ENCODE results near the gene PLP1.
"Not testable (repeated sequence)": the region's sequence is repeated elsewhere in the genome, so short reads cannot be mapped to it uniquely, and the experiment has no call there.

PLP1 gene

GRCh38 chrX:103776546-103776945 lies at the start of gene PLP1:
PLP1 (plus strand) TSS chrX:103776840; CDS start chrX:103776996, 156 bp downstream.
- DNase-seq (ENCODE audit: low spot score), result no peak

GRCh38 chrX:103727115-103727514 lies 49.5 kb upstream of the PLP1 start:
- DNase-seq (ENCODE audit: low spot score), result no peak

GRCh38 chrX:103729015-103729414 lies 47.6 kb upstream of the PLP1 start:
- no peak for DNase-seq (ENCODE audit: low spot score)

- DNase-seq (ENCODE audit: low spot score), result no peak
Measured at GRCh38 chrX:103730147-103730795, 46.4 kb upstream of the PLP1 start.

- peak; percentile 62 for DNase-seq (ENCODE audit: low spot score)
Measured at GRCh38 chrX:103730796-103731493, 45.7 kb upstream of the PLP1 start.

- DNase-seq (ENCODE audit: low spot score), result no peak
Measured at GRCh38 chrX:103733017-103733416, 43.6 kb upstream of the PLP1 start.

GRCh38 chrX:103734125-103734760 lies 42.4 kb upstream of the PLP1 start:
- no peak for DNase-seq (ENCODE audit: low spot score)

GRCh38 chrX:103737696-103738095 lies 38.9 kb upstream of the PLP1 start:
- no peak for DNase-seq (ENCODE audit: low spot score)

- DNase-seq (ENCODE audit: low spot score), result no peak
Measured at GRCh38 chrX:103739421-103739820, 37.2 kb upstream of the PLP1 start.

GRCh38 chrX:103741879-103742278 lies 34.8 kb upstream of the PLP1 start:
- DNase-seq (ENCODE audit: low spot score), result no peak

GRCh38 chrX:103742339-103742738 lies 34.3 kb upstream of the PLP1 start:
- no peak for DNase-seq (ENCODE audit: low spot score)

GRCh38 chrX:103747163-103747562 lies 29.5 kb upstream of the PLP1 start:
- DNase-seq (ENCODE audit: low spot score), result no peak

- no peak for DNase-seq (ENCODE audit: low spot score)
Measured at GRCh38 chrX:103754401-103754800, 22.2 kb upstream of the PLP1 start.

- no peak for DNase-seq (ENCODE audit: low spot score)
Measured at GRCh38 chrX:103756736-103757135, 19.9 kb upstream of the PLP1 start.

- DNase-seq (ENCODE audit: low spot score), result no peak
Measured at GRCh38 chrX:103758555-103758954, 18.1 kb upstream of the PLP1 start.

- not testable (repeated sequence) for DNase-seq (ENCODE audit: low spot score)
Measured at GRCh38 chrX:103763541-103763940, 13.1 kb upstream of the PLP1 start.

- not testable (repeated sequence) for DNase-seq (ENCODE audit: low spot score)
Measured at GRCh38 chrX:103766813-103767555, 9.7 kb upstream of the PLP1 start.

- DNase-seq (ENCODE audit: low spot score), result no peak
Measured at GRCh38 chrX:103773445-103773844, 3.2 kb upstream of the PLP1 start.

GRCh38 chrX:103774070-103774642 lies 2.5 kb upstream of the PLP1 start:
- peak; percentile 49 for DNase-seq (ENCODE audit: low spot score)

GRCh38 chrX:103779141-103779789 lies 2.6 kb downstream of the PLP1 start:
- DNase-seq (ENCODE audit: low spot score), result no peak

- DNase-seq (ENCODE audit: low spot score), result no peak
Measured at GRCh38 chrX:103780336-103781061, 3.9 kb downstream of the PLP1 start.

Measured in AG08395 (cell line).